HS-27A (cell line): ENCODE results near the gene CALHM3.
"Not testable (repeated sequence)": the region's sequence is repeated elsewhere in the genome, so short reads cannot be mapped to it uniquely, and the experiment has no call there.

Experiments
- DNase-seq: peaks from one replicate; pipeline ENCODE4 v3.0.0-alpha.2; 2012; ENCODE audit warnings: low read depth, missing footprints

The CALHM3 gene

DNA sequence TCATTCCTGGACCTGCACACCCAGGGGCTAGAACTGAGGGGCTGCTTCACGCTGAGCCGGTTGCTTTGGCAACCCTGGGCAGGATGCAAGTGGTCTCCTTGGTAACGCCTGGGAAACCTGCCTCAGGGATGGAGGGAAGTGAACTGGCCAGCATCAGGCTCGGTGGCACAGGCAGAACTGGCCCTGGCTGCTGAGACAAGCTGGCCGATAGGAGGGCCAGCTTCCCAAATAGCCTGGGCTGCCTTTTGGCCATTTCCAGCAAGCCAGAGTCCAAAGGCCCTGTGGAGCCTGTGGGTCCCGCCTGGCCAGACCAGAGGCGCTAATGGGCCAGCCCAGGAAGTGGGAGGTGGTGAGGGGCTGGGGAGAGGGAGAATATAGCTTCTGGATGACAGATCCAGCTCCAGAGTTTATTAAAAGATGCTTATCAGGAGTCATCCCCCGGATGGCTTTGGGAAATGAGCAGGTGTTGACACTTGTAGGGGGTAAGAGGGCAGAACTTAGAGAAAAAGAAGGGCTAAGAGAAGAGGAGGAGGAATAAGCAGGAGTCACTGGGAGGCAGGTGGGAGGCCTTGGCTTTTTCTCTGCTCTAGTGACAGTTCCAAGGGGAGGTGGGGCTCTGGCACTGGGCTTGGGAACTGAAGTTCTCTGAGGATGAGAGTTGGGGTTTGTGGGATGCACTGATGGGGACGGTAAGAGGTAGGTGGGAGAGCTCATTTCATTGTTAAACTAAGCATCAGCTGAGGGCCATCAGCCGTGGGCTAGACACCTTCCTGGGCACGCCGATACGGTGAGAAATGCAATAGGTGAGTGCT lies 24.0 kb upstream of the CALHM3 start:
- no peak for DNase-seq

GRCh38 chr10:103501186-103501585 lies 22.1 kb upstream of the CALHM3 start:
- no peak for DNase-seq

- no peak for DNase-seq
Observed at GRCh38 chr10:103500481-103500880, 21.4 kb upstream of the CALHM3 start.

DNA sequence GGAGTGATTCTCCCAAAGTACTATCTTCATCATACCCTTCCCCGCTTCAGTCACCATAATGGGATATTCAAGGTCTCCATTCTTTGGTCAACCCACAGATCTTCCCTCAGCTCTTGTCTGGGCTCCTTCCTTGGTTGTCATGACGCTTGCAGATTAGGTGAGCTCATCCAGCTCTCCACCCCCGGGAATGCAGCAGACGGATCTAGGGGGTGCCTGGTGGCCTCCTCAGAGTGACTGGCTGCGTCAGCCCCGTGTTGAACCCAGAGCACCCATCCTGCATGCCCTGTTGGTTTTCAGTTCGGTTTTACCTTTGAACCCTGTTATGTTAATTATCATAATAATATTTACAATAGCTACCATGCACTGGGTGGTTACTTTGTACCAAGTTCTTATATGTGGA lies 20.8 kb upstream of the CALHM3 start:
- no peak for DNase-seq

GRCh38 chr10:103498936-103499638 lies 20.0 kb upstream of the CALHM3 start:
- no peak for DNase-seq

DNA sequence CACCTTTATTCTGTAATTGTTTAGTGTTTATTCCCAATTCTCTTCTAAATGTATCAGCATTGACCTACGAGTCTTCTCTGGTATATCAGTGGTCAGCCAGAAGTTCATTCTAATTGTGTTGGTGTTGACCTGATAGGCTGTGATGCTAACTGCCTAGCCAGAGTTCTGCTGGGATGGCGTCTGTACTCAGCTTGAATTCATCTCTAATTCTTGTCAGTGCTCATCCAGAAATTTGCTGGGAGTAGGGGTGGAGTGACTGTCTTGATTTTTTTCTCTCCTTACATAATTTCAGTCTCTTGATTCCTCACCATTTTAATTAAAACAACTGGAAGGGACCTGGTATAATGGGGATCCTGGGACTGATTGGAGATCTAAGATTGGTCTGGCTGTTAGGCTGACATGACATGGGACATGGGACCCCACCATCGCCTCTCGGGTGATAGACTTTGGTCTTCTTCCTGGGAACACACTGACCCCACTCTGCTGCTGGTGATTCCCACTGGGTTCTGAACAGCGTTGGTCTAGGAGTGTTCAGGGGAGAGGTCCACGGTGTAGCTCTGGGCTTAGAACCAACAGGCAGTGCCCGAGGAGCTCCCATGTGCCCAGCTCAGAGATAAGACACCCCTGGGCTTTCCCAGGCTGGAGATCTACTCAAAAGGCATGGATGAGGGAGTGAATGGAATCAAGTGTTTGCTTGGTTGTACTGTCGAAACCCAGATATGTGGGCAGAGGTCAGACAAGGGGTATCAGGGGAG lies 18.3 kb upstream of the CALHM3 start:
- DNase-seq = no peak

DNA sequence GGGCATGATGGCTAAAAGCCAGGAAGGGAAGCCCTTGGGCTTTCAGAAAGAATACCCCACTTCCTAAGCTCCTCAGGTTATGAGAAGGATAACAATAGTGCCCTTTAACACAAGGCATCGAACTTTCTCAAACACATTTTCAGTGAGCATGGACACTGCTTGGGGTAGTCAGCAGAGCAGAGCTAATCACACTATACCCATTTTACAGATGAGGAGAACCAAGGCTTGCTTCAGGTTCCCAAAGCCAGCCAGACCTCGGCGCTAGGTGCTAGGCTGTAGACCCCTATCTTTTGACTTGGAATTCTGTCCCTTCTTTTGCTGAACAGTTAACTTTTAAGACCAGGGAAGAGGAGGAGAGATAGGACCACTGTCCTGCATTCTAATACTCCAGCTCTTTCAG lies 16.3 kb upstream of the CALHM3 start:
- no peak for DNase-seq

- no peak for DNase-seq
Observed at GRCh38 chr10:103493916-103494877, 15.2 kb upstream of the CALHM3 start.

DNA sequence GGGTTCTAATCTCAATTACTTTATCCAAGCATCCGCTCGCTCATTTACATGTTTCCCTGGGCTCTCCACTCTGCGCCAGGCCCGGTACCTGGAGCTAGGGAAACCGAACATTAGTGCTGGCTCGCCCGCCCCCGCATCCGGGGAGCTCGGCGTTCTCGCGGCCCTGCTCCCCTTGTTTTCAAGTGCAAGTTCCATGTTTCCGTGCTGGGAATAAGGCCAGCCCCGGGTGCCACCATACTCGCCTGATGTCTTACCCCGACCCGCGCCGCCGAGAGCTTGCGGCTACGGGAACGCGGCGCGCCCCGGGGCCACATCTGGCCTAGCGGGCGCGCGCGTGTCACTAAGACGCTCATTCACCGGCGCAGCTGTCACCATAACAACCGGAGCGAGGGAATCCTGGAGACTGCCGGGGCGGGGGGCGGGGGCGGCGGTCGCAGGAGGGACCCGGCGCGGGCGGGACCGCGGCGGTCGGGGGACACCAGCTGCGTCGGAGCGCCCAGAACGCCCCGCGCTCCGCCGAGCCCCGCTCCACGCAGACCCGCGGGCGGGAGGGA lies 14.4 kb upstream of the CALHM3 start, which contains the start of gene NEURL1:
NEURL1 (plus strand) TSS at position 344 of the 554 bp plus-strand sequence. CDS start 683 bp downstream, outside the sequence.
- DNase-seq = no peak

- no peak for DNase-seq
Observed at GRCh38 chr10:103492655-103493261, 13.7 kb upstream of the CALHM3 start.

DNA sequence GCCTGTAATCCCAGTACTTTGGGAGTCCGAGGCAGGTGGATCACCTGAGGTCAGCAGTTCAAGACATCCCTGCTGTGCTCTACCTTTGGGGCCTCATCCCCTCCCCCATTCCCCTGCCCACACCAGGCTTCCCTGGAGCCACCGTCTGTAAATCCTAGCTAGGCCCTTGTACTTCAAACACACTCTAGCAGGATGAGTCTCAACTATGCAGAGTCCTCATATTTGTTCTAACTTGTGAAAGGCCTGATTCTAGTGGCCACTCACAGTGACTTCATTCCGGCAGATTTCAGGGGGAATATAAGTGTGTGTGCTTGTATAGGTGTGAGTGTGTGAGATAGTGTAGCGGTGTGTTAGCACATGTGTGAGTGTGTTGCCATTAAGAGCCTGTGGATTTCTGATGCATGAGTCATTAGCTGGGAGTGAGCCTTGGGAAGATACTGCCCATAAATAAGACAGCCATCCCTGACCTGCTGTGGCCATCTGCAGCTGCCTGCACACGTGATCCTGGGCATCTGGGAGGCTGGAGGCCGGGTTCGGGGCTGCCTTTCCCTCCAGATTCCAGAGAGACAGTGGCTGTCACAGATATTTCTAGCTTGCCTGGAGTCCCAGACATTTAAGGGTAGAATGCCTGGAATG lies 12.8 kb upstream of the CALHM3 start:
- DNase-seq = peak; percentile 66

- no peak for DNase-seq
Observed at GRCh38 chr10:103490986-103491314, 11.9 kb upstream of the CALHM3 start.

DNA sequence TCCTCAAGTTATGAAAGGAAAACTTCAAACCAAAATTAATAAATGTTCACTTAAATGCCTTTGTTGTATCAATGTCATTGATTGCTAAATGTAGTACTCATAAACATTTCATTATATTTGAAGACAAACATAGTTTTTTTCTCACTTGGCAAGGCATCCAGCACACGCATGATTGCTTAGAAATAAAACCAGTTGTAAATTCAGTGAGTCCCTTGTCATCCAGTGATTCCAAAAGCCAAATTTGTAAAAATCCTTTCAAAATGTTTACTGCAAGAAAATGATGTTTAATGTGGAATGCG lies 8.3 kb upstream of the CALHM3 start:
- DNase-seq = no peak

- not testable (repeated sequence) for DNase-seq
Observed at GRCh38 chr10:103486635-103487409, 7.8 kb upstream of the CALHM3 start.

- no peak for DNase-seq
Observed at GRCh38 chr10:103481974-103482531, 3.0 kb upstream of the CALHM3 start.

DNA sequence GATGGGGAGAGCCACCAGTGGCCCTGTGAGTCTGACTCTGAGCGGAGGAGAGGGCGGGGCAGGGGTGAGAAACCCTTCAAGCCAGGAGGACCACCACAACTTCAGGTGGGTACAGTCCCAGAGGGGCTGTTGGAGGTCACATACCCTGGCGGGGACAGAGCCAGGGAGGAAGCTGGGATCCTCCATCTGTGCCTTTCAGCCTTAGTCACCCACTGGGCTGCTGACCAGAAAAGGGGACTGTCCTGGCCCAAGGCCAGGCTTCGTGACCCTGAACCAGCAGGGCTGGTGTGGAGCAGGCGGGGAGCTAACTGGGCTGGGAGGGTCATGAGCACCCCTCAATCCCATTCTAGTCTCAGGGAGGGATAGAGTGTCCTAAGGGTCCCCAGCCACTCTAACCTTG lies 1.5 kb upstream of the CALHM3 start:
- no peak for DNase-seq

DNA sequence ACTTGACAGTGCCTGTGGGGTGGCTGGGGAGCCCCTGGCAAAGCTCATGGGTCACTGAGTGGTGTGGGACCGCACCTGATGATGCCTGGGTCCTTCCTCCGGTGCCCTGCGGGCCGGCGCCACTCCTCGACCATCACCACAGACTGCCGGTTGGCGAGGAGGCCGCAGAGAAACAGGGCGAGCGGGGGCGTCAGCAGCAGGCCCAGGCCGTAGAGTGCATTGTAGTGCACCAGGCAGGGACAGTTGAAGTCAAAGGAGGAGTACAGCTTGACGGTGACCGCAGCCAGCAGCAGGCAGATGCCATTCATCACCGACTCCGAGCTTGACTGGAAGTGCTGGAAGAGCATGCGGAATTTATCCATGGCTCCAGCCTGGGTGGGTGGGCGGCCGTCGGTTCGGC lies 369 bp downstream of the CALHM3 start:
- DNase-seq = no peak

- DNase-seq = no peak
Observed at GRCh38 chr10:103476046-103476768, 2.8 kb downstream of the CALHM3 start.

DNA sequence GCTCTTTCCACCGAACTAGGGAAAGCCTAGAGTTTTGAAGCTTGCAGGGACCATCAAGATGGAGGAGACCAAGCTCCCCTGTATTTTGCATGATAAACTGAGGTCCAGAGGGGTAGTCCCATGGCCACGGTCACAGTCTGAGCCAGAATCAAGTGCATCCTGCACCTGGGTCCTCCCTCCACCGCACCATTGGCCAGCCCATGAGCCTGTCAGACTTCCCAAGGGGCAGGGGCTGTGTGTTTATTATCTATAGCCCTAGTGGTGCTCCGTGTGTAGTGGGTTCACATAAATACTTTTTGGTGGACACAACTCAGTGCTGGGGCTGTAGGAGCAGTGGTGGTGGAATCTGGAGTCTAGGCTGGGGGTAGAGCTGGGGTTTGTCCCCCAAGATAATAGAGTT lies 3.6 kb downstream of the CALHM3 start:
- DNase-seq = no peak
